Osteoblast (primary cell): Measurements from ENCODE around the gene N4BP3. TPM values are rescaled to one million over a fixed set of nuclear protein-coding genes. Genes with fewer than 3 reads are reported as not detected.

ENCODE experiments used
- DNase-seq: peaks from one replicate; pipeline ENCODE4 v3.0.0; 2011; ENCODE audit warnings: low spot score, mixed read lengths; ENCODE audit not compliant: insufficient read length; ENCODE audit errors: missing footprints
- H2AFZ ChIP-seq: 2 replicates; pipeline ENCODE4 v1.6.0; 2011; ENCODE audit warnings: mild to moderate bottlenecking, low read length
- H3K27ac ChIP-seq: 2 replicates; pipeline ENCODE4 v1.5.1; 2011; ENCODE audit warnings: mild to moderate bottlenecking, low read depth, low read length, moderate library complexity
- H3K27me3 ChIP-seq: 2 replicates; pipeline ENCODE4 v1.6.0; 2012; ENCODE audit warnings: mild to moderate bottlenecking, control low read depth, inconsistent platforms, low read length, moderate library complexity; ENCODE audit not compliant: insufficient read depth
- H3K36me3 ChIP-seq: 2 replicates; pipeline ENCODE4 v1.5.1; 2011; ENCODE audit warnings: mild to moderate bottlenecking, low read length, control low read depth, moderate library complexity; ENCODE audit not compliant: insufficient read depth
- H3K4me1 ChIP-seq: 2 replicates; pipeline ENCODE4 v1.5.1; 2011; ENCODE audit warnings: mild to moderate bottlenecking, low read length, control low read depth, moderate library complexity; ENCODE audit not compliant: insufficient read depth
- H3K4me2 ChIP-seq: 2 replicates; pipeline ENCODE4 v1.6.0; 2011; ENCODE audit warnings: mild to moderate bottlenecking, low read length; ENCODE audit not compliant: insufficient read depth
- H3K4me3 ChIP-seq: fragments of 200-600 bp; sonication (generic); 3 replicates; pipeline ENCODE4 v1.5.1; 2012; ENCODE audit warnings: mild to moderate bottlenecking, low read length, inconsistent platforms; ENCODE audit not compliant: insufficient read depth
- H3K79me2 ChIP-seq: 2 replicates; pipeline ENCODE4 v1.6.0; 2012; ENCODE audit warnings: mild to moderate bottlenecking, low read length, control low read depth, inconsistent platforms; ENCODE audit not compliant: insufficient read depth
- H3K9me3 ChIP-seq: 2 replicates; pipeline ENCODE4 v1.5.1; 2011; ENCODE audit warnings: low read depth, low read length, control low read depth
- H4K20me1 ChIP-seq: 2 replicates; pipeline ENCODE4 v1.6.0; 2012; ENCODE audit warnings: mild to moderate bottlenecking, low read length, control low read depth; ENCODE audit not compliant: insufficient read depth
- total RNA-seq: library from RNA; depleted of rRNA; stranded (reverse); fragments of >200 nt; gene quantifications from 2 replicates; pipeline ENCODE4 v1.2.3, GENCODE V29; 2012
- TF ChIP-seq, protein P1 (sequence below): IDR thresholded peaks from 2 replicates; pipeline ENCODE4 v1.5.1; 2011; ENCODE audit warnings: mild to moderate bottlenecking, low read depth, low read length, moderate library complexity; ENCODE audit errors: extremely low read depth

N4BP3 gene
- total RNA-seq, 1 donor, result under 0.01 TPM

GRCh38 chr5:178163772-178164735, 50.7 kb downstream of the N4BP3 start:
- Histone ChIP-seq H3K4me2 (peak overlapping the region; percentile 73), H4K20me1 (no peaks in the 10 kb centered on the region), H3K4me1 (no peaks in the 10 kb centered on the region), H3K36me3 (no peaks in the 10 kb centered on the region), H3K4me3 (no peak overlapping the region), H3K27ac (no peak overlapping the region), H3K9me3 (no peaks in the 10 kb centered on the region), H3K79me2 (no peaks in the 10 kb centered on the region), H3K27me3 (peaks cover 44% of the 10 kb centered on the region), H2AFZ (peak overlapping the region; percentile 59)
- peak; percentile 98 for DNase-seq
- TF ChIP-seq, protein P1, sequence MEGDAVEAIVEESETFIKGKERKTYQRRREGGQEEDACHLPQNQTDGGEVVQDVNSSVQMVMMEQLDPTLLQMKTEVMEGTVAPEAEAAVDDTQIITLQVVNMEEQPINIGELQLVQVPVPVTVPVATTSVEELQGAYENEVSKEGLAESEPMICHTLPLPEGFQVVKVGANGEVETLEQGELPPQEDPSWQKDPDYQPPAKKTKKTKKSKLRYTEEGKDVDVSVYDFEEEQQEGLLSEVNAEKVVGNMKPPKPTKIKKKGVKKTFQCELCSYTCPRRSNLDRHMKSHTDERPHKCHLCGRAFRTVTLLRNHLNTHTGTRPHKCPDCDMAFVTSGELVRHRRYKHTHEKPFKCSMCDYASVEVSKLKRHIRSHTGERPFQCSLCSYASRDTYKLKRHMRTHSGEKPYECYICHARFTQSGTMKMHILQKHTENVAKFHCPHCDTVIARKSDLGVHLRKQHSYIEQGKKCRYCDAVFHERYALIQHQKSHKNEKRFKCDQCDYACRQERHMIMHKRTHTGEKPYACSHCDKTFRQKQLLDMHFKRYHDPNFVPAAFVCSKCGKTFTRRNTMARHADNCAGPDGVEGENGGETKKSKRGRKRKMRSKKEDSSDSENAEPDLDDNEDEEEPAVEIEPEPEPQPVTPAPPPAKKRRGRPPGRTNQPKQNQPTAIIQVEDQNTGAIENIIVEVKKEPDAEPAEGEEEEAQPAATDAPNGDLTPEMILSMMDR, result peak; percentile 90

- TF ChIP-seq, protein P1, result no peak
- H3K9me3 ChIP-seq, result no peaks in the 10 kb centered on the region
- no peaks in the 10 kb centered on the region for H3K79me2 ChIP-seq
- H3K36me3 ChIP-seq, result no peaks in the 10 kb centered on the region
- H3K27ac ChIP-seq, result no peak overlapping the region
- no peak for DNase-seq
- H3K27me3 ChIP-seq, result peaks cover 48% of the 10 kb centered on the region
- H2AFZ ChIP-seq, result no peak overlapping the region
- H3K4me3 ChIP-seq, result no peak overlapping the region
- no peak overlapping the region for H3K4me2 ChIP-seq
- no peaks in the 10 kb centered on the region for H4K20me1 ChIP-seq
- no peaks in the 10 kb centered on the region for H3K4me1 ChIP-seq
These were observed 52.2 kb downstream of the N4BP3 start for GRCh38 chr5:178165581-178165980.

DNA sequence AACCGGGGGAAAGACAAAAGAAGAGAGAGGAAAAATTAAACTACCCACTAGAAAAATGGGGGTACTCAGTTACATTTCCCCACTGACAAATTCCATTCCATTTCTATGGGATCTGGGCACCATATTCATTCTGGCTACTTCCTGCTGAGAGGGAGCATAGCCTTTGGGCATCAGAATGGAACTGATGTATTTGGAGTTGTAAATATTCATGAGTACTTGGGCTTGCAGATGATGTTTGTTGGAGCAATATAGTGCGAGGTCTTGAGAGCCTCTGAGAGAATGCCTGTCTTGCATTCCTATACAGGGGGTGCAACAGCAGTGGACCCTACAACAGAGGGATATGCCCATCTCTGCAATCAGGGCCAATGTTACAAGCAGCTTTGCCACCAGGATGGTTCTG, 57.1 kb downstream of the N4BP3 start:
- Histone ChIP-seq H2AFZ (no peak overlapping the region), H3K4me2 (no peak overlapping the region), H3K4me1 (no peaks in the 10 kb centered on the region), H3K79me2 (no peaks in the 10 kb centered on the region), H4K20me1 (no peaks in the 10 kb centered on the region), H3K4me3 (no peak overlapping the region), H3K27ac (no peak overlapping the region), H3K36me3 (no peaks in the 10 kb centered on the region), H3K9me3 (no peaks in the 10 kb centered on the region), H3K27me3 (peaks cover 24% of the 10 kb centered on the region)
- TF ChIP-seq, protein P1, result no peak
- DNase-seq, result no peak

GRCh38 chr5:178174456-178174855, 61.1 kb downstream of the N4BP3 start:
- H3K27ac ChIP-seq, result no peak overlapping the region
- H3K4me1 ChIP-seq, result no peaks in the 10 kb centered on the region
- peaks cover 7% of the 10 kb centered on the region for H3K27me3 ChIP-seq
- no peaks in the 10 kb centered on the region for H3K9me3 ChIP-seq
- no peak overlapping the region for H3K4me3 ChIP-seq
- TF ChIP-seq, protein P1, result no peak
- H2AFZ ChIP-seq, result no peak overlapping the region
- H3K79me2 ChIP-seq, result no peaks in the 10 kb centered on the region
- H3K4me2 ChIP-seq, result no peak overlapping the region
- no peaks in the 10 kb centered on the region for H3K36me3 ChIP-seq
- DNase-seq, result no peak
- H4K20me1 ChIP-seq, result no peaks in the 10 kb centered on the region
